ENCODE results near the gene PRUNE2.
"Not testable (repeated sequence)": the region's sequence is repeated elsewhere in the genome, so short reads cannot be mapped to it uniquely, and the experiment has no call there.

DNA sequence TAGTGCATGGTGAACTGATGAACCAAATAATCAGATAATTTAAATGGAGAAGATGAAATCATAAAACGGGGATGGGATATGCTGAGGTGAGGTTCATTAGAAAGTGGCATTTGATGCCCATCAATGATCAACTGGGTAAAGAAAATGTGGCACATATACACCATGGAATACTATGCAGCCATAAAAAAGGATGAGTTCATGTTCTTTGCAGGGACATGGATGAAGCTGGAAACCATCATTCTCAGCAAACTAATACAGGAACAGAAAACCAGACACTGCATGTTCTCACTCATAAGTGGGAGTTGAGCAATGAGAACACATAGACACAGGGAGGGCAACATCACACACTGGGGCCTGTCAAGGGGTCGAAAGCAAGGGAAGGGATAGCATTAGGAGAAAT, 47.7 kb downstream of the PRUNE2 start:
- TF ChIP-seq, protein P1, sequence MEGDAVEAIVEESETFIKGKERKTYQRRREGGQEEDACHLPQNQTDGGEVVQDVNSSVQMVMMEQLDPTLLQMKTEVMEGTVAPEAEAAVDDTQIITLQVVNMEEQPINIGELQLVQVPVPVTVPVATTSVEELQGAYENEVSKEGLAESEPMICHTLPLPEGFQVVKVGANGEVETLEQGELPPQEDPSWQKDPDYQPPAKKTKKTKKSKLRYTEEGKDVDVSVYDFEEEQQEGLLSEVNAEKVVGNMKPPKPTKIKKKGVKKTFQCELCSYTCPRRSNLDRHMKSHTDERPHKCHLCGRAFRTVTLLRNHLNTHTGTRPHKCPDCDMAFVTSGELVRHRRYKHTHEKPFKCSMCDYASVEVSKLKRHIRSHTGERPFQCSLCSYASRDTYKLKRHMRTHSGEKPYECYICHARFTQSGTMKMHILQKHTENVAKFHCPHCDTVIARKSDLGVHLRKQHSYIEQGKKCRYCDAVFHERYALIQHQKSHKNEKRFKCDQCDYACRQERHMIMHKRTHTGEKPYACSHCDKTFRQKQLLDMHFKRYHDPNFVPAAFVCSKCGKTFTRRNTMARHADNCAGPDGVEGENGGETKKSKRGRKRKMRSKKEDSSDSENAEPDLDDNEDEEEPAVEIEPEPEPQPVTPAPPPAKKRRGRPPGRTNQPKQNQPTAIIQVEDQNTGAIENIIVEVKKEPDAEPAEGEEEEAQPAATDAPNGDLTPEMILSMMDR (IDR thresholded peaks at IDR 0.05), result not testable (repeated sequence)
- TF ChIP-seq POLR2A (IDR thresholded peaks at IDR 0.05), result not testable (repeated sequence)

Measured in lower leg skin (tissue), 3 donors.